Ureter (tissue), 1 donor: ENCODE results near the gene PPIE. TPM values are rescaled to one million over a fixed set of nuclear protein-coding genes. Genes with fewer than 3 reads are reported as not detected.
"Not testable (repeated sequence)": the region's sequence is repeated elsewhere in the genome, so short reads cannot be mapped to it uniquely, and the experiment has no call there.

ENCODE experiments used
- DNase-seq: peaks from one replicate; pipeline ENCODE4 v3.0.0-alpha.2; 2020; ENCODE audit warnings: low spot score
- total RNA-seq: library from RNA; stranded (reverse); gene quantifications from one replicate; pipeline ENCODE4 v1.2.4, GENCODE V29; 2023
- donor health status: DM: yes; HTN: yes; CAD: no.

Gene PPIE
- total RNA-seq, 1 donor from 2014 or later, result 62.4 TPM

- no peak for DNase-seq
Observed at GRCh38 chr1:39758556-39759435, 20.1 kb downstream of the PPIE start.

GRCh38 chr1:39759436-39759726 is 20.7 kb downstream of the PPIE start:
- DNase-seq, result no peak

DNA sequence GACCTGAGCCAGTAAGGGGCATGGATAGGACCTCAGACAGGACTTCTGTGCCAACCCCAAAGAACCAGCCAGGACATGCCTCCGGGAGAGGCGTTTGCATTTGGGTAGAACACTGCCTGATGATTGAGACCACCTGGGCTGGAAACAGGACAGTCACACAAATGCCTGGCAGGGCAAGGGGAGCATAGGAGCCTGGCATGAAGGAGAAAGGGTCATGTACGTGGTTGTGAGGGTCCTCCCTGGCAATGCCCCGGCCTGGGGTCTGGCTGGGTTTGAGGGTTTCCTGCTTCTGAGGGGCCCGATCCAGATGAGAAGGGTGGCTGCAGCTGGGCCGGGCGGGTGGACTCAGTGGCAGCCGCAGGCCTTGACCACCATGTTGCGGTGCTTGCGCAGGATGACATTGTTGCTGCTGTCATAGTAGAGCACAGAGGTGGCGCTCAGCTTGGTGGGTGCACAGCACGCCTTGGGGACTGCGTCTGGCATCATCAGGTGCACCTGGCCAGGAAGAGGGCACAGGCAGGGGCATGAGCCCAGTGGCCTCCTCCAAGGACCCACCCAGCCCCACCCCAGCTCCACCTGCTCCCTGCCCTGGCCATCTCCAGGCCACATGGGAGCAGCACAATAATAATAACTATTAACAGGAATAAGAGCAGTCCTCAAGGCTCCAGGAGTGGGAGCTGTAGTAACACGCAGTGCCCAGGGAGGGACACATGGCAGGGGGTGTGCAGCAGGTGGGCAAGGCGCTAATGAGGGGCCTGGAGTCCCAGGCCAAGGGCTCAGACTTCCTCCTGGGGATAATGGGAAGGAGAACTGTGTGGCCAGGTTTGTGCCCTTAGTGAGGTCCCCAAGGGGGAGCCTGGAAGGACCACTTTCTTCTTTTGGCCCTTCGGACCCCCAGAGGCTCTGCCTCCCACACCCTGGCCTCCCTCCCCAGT is 21.7 kb downstream of the PPIE start:
- DNase-seq, result no peak

DNA sequence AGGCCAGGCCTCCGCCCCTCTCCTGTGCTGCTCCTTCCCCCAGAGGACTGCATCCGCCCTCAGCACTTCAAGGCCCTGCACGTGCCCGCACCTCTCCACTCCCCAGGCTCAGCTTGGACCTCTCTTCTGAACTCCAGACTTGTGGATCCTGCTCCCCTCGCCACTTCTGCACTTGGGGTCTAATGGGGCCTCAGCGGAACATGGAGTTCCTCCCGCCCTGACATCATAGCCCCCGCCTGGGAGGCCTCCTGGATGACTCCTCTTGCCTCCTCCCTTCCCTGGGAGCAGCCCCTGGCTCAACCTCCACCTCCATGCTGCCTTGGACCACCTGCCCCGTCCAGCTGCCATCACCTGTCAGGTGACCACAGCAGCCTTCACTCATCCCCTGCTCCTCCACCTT is 22.3 kb downstream of the PPIE start:
- DNase-seq, result no peak

GRCh38 chr1:39761557-39762260 is 23.0 kb downstream of the PPIE start:
- DNase-seq, result no peak

GRCh38 chr1:39762550-39763540 is 24.2 kb downstream of the PPIE start:
- DNase-seq, result no peak

DNA sequence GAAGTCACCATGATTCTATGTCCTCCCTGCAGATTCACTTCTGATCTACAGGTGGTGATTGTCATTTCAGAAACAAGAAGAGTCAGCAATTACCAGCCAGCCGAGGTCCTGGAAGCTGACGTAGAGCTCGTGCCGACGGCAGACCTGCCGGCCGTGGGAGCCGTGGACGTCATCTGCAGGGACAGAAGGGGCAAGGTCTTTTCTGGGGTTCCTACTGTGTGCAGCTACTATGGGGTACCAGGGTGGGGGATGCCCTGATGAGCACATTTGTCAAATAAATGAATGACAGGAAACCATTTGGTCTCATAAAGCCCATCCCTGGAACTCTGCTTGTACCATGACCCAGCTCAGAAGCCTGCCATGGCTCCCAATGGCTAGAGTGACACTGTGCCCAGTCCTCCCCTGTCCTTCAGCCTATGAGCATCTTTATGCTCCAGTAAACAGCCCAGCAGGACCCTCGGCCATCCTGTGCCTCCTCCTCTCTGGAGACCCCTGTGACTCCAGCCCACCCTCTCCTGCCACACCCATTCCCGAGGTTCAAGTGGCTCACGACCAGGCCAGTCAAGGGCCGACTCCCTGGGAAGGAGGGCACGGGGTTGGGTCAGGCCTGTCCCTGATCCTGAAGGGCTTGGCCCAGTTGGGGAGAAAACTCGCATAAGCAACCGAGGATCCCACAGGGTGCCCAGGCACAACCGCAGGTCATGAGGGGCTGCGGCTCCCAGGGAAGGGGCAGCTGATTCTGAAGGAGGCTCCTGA is 25.1 kb downstream of the PPIE start:
- DNase-seq, result not testable (repeated sequence)

- not testable (repeated sequence) for DNase-seq
Observed at GRCh38 chr1:39764512-39764911, 25.8 kb downstream of the PPIE start.

GRCh38 chr1:39766466-39766865 is 27.8 kb downstream of the PPIE start:
- DNase-seq, result not testable (repeated sequence)

DNA sequence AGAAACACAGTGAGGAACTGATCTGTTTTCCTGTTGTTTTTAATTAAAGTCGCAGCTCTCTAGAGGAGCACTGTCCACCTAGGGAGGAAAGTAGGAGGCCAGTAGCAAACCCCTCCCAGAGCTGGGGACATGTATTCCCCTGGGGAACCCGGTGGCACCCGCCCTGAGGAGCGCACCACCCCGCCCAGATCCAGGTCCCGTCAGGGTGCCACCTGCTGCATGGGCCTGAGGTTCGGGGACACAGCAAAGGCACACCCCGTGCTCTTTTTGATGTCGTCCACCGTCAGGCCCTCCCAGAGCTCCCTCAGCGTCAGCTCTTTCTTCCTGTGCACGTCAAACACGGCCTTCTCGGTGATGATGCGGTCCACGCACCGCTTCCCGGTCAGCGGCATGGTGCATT is 30.8 kb downstream of the PPIE start:
- not testable (repeated sequence) for DNase-seq

DNA sequence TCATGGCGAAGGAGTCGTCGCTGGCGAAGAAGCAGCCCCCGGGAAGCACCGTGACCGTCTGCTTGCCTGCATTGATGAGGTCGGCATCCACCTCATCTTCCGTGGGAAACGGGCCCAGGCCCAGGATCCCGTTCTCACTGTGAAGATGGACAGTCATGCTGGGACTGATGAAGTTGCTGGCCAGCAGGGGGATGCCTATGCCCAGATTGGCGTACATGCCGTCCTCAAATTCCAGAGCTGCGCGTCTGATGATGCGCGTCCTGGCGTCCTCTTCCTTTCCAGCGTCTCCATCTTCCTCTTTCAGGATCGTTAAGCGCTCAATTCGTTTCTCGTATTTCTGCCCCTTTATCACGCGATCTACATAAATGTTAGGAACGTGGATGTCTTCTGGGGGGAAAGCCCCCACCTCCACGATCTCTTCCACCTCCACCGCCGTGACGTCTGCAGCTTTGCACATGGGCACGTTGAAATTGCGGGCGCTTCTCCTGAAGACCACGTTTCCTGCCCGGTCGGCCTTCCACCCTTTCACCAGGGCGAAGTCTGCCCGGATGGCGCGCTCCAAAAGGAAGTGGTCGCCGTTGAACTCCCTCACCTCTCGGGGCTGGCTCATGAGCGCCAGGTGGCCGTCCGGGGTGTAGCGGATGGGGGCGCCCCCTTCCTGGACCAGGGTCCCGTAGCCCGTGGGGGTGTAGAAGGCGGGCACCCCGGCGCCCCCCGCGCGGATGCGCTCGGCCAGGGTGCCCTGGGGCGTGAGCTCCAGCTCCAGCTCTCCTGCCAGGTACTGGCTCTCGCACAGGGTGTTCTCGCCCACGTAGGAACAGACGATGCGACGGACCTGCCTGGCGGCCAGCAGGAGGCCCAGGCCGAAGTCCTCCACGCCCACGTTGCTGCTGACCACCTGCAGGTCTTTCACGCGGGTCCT is 31.7 kb downstream of the PPIE start:
- DNase-seq, result not testable (repeated sequence)

GRCh38 chr1:39771022-39771532 is 32.4 kb downstream of the PPIE start, which contains the start of gene OXCT2:
Gene OXCT2, minus strand, starts transcription at chr1:39771348. Its CDS starts 93 bp downstream, at chr1:39771255.
- DNase-seq, result not testable (repeated sequence)

- not testable (repeated sequence) for DNase-seq
Observed at GRCh38 chr1:39773369-39773979, 34.8 kb downstream of the PPIE start.

GRCh38 chr1:39775141-39775540 is 36.5 kb downstream of the PPIE start:
- DNase-seq, result not testable (repeated sequence)

DNA sequence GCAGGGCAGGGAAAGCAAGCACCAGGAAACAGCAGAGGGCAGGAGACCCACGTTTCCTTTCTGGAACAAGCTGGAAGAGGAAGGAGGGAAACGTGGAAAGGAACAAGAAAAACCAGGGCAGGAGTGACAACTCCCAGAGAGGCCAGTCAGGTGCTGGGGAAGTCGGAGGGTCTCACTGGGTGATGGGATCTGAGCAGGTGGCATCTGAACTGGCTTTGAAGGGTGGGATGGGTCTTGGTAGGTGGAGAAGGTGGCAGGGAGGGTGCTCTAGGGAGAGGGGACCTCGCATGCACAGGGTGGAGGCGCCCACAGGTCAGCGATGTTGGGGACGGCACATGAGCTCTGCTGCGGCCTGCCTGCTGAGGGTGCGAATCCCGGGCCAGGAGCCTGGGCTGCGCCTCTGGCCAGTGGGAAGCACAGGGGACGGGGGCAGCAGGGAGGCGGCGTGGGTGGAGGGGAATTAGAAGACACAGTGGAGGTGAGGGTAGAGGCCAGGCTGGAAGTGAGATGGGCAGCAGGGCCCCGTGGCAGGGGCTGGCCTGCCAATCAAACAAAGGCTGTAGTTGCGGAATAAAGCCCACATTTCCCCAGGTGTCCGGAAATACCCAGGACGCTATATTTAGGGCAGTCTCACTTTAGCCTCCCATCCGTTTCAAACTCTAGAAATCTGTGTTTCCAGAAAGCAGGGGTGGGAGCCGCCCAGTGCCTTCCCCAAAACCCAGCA is 37.2 kb downstream of the PPIE start:
- DNase-seq, result not testable (repeated sequence)

- no peak for DNase-seq
Observed at GRCh38 chr1:39776400-39776713, 37.7 kb downstream of the PPIE start.

- no peak for DNase-seq
Observed at GRCh38 chr1:39776886-39777285, 38.2 kb downstream of the PPIE start.

DNA sequence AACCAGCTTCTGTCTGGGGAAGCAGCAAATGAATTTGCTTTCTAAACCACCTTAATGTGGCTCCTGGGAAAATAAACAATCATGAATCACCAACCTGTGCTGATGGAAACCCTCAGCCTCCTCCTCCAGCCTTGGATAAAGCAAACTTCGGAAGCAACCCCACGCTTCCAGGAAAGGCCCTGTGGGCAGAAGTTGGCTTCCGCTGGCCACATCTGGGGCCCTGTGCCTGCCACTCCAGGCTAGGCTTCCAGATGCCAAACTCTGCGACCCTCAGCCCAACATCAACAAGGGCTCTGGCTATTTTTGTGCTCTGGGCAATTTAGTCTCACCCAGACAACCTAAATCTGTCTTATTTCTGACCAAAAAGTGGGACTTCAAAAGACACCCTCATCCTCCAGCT is 38.6 kb downstream of the PPIE start:
- no peak for DNase-seq
